HG02981 (cell line): Measurements from ENCODE around the gene ACTR2.
A peak's percentile ranks its signal among the peaks of the same experiment; 100 is the strongest.

ENCODE experiments used
- ATAC-seq: cut with Tn5 transposase; IDR thresholded peaks from one replicate; pipeline ENCODE4 v1.9.1; 2021; ENCODE audit warnings: mild to moderate bottlenecking, moderate library complexity; ENCODE audit not compliant: unreplicated experiment

ACTR2 gene

DNA sequence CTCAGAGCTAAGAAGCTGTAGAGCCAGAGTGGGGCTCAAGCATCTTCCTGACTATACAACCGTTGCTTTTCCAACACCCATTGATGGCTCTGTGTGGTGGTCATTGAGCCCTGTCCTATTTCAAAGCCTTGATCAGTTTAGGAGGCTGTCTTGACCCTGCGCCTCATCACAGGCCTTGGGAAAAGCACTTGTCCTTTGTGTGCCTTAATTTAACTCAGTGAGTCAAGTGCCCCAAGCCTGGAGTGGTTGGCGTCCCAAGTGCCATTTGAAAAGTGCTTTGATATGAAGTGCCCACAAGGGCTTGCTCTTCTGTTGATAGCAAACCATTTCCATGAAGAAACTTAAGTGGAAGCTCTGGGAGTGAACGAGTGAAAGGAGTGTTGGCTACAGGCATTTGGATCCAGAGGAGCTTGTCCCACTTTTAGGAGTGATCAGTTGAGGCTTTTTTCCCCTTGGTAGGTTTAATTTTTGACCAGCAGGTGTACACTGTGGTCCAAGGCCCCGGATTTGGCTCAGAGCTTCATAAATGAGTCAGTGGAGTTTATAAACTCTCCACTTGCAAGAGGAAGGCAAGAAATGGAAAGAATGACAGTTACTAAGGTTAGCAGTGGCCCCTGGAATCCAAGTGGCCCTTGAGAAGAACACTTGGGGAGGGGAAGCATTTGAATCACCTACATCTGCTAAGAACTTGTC, 50.3 kb downstream of the ACTR2 start:
- no peak for ATAC-seq

GRCh38 chr2:65278531-65278981, 50.9 kb downstream of the ACTR2 start:
- no peak for ATAC-seq

DNA sequence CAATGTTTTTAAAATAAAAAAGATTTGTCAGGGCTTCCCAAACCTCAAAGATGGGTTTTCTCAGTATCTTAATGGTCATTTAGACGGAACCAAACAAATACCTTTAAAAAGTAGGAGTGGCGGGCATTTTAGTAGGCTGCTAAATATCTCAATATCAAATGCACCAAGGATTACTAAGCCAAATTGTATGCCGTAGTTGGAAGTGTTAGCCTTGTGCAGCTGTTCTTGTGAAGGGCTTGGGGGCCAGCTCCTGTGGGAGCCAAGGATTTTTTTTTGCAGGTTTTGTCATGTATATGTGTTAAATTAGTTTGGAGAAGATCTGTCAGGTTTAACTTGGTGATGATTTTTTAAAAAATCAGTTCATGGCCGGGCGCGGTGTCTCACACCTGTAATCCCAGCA, 52.1 kb downstream of the ACTR2 start:
- ATAC-seq = no peak

DNA sequence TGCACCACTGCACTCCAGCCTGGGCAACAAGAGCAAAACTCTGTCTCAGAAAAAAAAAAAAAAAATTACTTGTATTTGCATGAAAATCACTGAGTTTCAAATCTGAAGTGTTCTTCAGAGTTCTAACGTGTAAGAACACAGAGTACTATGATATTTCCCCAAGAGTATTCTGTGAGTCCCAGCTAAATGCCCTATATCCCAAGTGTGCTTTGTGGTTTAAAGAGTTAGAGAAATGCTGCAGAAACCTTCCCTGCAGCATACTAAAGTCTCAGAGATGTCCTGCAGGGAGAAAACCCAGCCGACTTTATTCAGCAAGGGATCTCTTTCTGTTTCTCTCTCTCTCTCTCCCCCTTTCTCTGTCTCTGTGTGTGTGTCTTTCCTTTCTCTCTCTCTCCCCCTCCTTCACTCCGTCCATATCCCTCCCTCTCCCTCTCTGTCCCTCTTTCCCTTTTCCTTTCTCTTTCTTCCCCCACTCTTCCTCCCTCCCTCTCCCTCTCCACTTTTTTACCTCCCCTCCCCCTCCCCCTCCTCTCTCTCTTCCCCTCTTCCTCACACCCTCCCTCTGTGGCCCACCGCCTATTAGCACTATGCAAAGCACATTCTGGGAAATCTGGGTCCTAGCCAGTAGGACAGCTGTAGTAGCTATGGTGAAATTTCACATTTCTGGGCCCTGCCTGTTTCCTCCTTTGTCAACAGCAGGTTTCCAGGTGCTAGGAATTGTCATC, 54.2 kb downstream of the ACTR2 start:
- ATAC-seq = no peak

DNA sequence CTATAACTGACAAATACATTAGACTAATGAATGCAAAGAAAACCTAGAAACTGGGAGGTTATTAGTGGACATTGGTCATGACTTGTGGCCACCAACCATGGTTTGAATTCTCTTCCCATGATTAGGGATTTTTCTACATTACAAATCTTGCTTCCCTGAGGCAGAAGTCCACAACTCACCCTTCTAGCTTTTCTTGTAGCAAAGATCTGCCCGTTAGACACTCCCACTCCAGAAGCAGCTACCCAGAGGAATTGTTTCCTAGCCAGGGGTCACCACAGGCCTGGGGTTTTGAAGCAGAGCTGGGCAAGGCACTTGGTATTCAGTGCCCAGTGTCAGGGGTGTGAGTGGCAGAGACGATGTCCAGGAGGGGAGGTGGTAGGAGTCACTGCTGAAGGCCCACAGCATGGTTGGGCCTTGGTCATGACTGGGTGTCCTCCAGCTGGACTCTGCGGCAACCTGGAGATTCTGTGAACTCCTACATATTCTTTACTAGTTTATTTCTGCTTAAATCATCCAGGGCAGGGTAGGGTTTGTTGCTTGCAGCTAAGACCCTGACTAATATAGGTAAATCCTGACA, 54.9 kb downstream of the ACTR2 start:
- ATAC-seq = no peak

GRCh38 chr2:65287364-65287763, 59.7 kb downstream of the ACTR2 start:
- ATAC-seq = no peak

DNA sequence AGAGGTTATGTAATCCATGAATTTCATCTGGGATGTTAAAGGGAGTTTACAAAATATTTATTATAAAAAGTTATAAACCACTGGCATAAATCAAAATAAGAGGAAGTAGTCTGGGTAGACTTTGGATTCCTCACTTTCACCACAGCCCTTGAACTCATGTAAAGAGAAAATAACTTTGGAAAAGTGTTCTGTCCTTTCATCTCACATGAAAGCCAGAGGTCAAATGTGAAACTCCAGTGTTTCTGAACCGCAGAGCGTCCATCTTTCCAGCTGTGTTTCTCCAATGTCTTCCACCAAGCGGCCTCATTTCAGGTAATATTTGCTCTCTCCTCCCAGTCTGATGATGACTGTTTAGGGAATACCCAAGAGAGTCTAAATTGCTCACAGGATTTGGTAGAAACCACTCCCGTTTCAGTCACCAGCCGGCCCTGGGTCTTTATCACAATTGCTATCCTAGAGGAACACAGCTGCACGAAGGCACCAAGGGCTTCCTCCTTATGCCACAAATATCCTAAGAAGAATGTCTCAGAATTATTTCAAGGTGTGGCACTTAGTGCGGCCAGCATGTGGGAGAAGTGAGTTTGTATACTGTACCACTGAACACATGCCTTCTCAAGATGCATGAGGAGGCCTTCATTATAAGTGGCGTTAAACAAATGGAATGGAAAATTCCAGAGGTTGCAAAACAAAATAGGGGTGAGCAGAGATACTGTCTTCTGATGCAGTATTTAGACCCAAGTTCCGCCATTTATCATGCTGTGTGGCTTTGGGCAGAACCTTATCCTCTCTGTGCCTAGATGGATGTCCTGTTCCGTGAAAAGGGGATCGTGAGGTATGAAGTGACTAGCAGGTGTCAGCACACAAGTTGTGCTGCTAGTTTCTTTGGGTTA, 63.8 kb downstream of the ACTR2 start:
- ATAC-seq = no peak

GRCh38 chr2:65292106-65292400, 64.4 kb downstream of the ACTR2 start:
- ATAC-seq = no peak

GRCh38 chr2:65292461-65293011, 64.9 kb downstream of the ACTR2 start:
- no peak for ATAC-seq

- no peak for ATAC-seq
Measured at GRCh38 chr2:65293376-65293775, 65.7 kb downstream of the ACTR2 start.

DNA sequence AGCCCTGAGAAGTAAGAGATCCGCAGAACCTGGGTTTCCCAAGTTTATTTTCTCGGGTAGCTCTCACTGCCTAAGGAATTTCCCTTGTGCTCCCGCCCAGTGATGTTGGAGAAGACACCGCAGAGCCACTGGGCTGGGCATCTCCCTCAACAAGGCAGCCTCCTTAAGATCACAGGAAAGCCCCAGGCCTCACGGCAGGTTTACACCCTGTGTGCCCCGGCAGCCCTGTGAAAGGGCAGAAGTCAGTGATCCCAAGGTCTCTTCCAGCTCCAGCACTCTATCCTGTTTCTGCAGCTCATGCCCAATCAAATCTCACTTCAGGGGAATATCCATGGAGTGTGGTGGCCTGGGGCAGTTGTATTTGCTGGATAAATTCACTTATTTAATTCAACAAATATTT, 66.5 kb downstream of the ACTR2 start:
- ATAC-seq = no peak

DNA sequence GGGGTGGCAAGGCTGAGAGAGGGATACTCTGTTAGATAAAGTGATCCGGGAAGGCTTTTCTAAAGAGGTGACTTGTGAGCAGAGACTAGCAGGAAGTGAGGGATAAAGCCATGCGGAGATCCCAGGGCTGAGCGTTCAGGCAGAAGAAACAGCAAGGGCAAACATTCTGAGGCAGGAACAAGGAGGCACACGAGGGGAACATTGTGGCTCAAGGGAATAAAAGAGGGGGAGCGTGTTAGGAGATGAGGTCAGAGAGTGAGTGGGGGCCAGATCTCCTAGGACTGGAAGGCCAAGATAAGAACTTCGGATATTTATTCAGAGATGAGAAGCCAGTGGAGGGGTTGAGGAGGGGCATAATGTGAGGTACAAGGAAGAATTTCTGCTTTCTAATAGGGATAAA, 67.1 kb downstream of the ACTR2 start:
- ATAC-seq = no peak

DNA sequence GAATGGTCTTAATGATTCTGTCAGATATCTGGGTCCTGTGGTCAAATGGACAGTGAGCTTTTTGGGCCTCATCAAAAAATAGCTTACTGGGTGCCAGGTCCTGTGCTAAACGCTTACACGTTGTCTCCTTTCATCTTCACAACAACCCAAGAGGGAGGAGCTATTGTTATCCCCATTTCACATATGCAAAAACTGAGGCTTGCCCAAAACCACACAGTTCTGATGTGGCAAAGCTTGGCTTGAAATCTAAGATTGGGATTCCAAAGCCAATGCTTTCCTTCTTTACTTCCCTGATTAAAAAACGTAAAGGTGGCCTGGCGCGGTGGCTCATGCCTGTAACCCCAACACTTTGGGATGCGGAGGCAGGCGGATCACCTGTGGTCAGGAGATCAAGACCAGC, 69.3 kb downstream of the ACTR2 start:
- ATAC-seq = no peak

- ATAC-seq = no peak
Measured at GRCh38 chr2:65297544-65297943, 69.9 kb downstream of the ACTR2 start.

GRCh38 chr2:65298089-65298488, 70.5 kb downstream of the ACTR2 start:
- ATAC-seq = no peak

DNA sequence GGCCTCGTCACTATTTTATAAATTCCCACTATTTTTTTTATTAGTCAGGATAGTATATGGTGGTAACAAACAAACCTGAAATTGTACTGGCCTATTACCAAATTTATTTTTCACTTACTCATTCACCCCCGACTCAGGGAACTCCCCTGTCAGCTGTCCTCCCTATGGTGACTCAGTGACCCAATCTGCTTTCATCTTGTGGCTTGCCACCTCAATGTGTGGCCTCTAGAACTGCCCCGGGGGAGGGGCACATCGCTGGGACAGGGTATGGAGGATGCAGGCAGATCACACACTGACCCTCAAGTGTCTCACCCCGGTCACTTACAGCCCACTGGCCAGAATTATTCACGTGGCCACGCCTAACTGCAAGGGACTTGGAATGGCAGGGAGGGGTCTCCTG, 71.6 kb downstream of the ACTR2 start:
- no peak for ATAC-seq

GRCh38 chr2:65300134-65300760, 72.6 kb downstream of the ACTR2 start:
- no peak for ATAC-seq

DNA sequence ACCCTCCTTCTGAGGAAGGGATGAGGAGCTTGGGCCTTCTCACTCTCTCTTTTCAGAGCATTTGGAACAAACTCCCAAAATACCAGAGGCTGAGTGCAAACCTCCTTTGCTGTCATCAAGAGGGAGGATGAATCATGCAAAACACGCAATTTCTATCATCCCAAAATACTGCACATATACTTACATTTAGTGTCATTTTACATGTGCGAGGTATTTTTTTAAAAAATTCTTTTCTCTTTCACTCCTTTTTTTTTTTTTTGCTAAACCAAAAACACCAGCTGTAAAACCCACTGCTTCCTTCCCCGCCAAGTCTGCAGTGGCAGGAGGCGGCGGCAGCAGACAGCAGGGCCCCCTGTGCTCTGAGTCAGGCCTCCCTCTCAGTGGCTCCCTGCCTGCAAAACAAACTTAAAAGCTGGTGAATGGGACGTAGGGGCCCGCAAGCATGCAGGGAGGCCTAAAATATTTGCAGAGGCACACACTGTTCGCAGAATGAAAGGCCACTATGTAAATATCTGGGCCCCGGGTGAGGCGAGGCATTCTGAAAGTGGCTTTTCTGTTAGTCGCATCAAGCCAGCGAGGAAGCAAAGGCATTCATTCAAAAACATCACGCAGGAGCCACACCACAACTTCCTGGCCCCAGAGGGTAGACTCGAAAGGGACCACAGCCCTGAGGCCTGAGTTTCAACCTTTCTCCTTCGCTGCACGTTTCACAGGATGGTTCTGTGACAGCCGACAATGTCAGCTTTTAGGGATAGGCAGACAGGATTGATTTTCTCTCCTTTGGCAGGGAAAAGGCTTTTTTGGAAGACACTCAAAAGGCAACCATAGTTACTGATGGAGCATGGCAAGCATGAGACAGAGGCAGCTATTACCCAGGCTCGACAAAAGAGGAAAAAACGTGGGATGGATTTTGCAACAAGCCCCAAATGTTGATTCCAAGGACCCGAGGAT, 73.4 kb downstream of the ACTR2 start:
- ATAC-seq = peak; percentile 84

GRCh38 chr2:65305934-65306333, 78.3 kb downstream of the ACTR2 start:
- ATAC-seq = no peak

DNA sequence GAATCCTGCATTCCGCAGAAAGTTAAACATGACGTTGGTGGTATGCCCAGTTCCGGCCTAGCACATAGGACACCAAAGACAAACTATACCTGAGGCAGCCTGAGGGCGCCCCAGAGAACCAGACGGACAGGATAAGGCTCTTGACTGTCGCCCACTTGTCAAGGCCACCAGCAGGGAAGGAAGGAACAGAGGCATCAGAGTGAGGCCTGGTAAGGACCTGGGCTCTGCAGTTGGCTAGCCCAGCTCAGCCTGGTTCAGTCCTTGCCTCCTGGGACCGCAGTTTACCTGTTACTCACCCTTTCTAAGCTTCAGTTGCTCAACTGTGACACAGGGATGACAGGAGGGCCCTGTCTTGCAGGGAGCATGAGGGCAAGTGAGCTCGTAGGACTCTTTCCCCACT, 82.1 kb downstream of the ACTR2 start:
- ATAC-seq = no peak
